ENCODE results near the gene NHP2. TPM values are rescaled to one million over a fixed set of nuclear protein-coding genes. Genes with fewer than 3 reads are reported as not detected.
"Not testable (repeated sequence)": the region's sequence is repeated elsewhere in the genome, so short reads cannot be mapped to it uniquely, and the experiment has no call there.

NHP2 gene
- total RNA-seq, 1 donor from 2014 or later = 161 TPM

- TF ChIP-seq, protein P1, sequence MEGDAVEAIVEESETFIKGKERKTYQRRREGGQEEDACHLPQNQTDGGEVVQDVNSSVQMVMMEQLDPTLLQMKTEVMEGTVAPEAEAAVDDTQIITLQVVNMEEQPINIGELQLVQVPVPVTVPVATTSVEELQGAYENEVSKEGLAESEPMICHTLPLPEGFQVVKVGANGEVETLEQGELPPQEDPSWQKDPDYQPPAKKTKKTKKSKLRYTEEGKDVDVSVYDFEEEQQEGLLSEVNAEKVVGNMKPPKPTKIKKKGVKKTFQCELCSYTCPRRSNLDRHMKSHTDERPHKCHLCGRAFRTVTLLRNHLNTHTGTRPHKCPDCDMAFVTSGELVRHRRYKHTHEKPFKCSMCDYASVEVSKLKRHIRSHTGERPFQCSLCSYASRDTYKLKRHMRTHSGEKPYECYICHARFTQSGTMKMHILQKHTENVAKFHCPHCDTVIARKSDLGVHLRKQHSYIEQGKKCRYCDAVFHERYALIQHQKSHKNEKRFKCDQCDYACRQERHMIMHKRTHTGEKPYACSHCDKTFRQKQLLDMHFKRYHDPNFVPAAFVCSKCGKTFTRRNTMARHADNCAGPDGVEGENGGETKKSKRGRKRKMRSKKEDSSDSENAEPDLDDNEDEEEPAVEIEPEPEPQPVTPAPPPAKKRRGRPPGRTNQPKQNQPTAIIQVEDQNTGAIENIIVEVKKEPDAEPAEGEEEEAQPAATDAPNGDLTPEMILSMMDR (conservative IDR thresholded peaks at IDR 0.05) = no peak
- Mint-ChIP-seq H3K36me3 (peaks cover 9% of the 10 kb centered on the region), H3K9me3 (no peaks in the 10 kb centered on the region), H3K4me3 (no peak overlapping the region), H3K4me1 (ENCODE audit: unreplicated experiment) (peaks cover 12% of the 10 kb centered on the region), H3K27me3 (no peaks in the 10 kb centered on the region), H3K27ac (no peak overlapping the region)
- DNase-seq (ENCODE audit: extremely low spot score, unreplicated experiment) = no peak
These were observed 24.4 kb downstream of the NHP2 start for GRCh38 chr5:178129296-178129695.

DNA sequence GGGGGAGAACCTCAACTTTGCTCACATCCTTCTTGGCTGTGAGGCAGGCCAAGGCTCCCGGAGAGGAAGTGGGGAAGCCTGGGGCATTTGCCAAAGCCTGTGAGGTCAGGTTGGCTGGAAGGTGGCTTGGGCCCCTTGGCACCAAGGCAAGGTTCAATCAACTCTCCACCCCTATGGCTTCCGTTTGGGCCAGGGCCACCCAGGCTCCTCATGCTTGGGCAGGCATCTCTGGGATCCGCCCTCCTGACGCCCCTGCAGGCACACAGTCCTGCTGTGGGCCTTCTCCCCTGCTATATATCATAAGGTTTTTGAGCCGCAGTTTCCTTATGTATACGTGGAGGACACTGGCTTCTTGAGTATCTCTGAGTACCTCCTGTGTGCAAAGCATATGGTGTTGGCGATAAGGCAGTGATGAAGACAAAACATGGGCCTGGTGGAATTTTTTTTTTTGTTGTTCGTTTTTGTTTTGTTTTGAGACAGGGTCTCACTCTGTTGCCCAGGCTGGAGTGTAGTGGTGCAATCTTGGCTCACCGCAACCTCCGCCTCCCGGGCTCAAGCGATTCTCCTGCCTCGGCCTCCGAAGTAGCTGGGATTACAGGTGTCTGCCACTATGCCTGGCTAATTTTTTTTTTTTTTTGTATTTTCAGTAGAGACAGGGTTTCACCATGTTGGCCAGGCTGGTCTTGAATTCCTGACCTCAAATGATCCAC lies 26.2 kb downstream of the NHP2 start:
- H3K36me3 Mint-ChIP-seq; H3K9me3 Mint-ChIP-seq; DNase-seq (ENCODE audit: extremely low spot score, unreplicated experiment); H3K27me3 Mint-ChIP-seq; H3K27ac Mint-ChIP-seq: not testable (repeated sequence)
- peaks cover 16% of the 10 kb centered on the region for H3K4me1 Mint-ChIP-seq (ENCODE audit: unreplicated experiment)
- peak overlapping the region; percentile 12 for H3K4me3 Mint-ChIP-seq

DNA sequence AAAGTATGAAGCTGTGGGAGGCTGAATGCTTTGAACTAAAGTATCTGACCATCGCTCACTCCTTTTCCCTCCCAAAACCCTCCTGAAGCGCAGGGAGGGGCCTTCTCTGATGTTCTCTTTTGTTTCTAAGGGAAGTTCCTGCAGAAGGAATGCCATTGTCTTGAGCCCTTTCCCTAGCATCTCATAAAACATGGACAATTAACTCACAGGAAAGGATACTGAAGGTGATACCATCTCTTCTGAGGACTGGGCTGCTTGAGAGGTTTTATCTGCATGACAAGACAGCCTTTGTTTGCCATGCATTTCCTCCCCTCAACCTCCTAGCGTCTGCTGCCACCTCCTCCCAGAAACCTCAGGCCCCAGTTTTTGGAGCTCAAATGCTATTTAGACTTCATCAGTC lies 27.1 kb downstream of the NHP2 start:
- Mint-ChIP-seq H3K4me1 (ENCODE audit: unreplicated experiment) (peaks cover 13% of the 10 kb centered on the region), H3K27ac (peak overlapping the region; percentile 76), H3K4me3 (no peak overlapping the region), H3K27me3 (no peaks in the 10 kb centered on the region), H3K36me3 (peaks cover 2% of the 10 kb centered on the region), H3K9me3 (no peaks in the 10 kb centered on the region)
- TF ChIP-seq, protein P1 (conservative IDR thresholded peaks at IDR 0.05) = no peak
- no peak for DNase-seq (ENCODE audit: extremely low spot score, unreplicated experiment)

- DNase-seq (ENCODE audit: extremely low spot score, unreplicated experiment) = no peak
- Mint-ChIP-seq H3K36me3 (no peaks in the 10 kb centered on the region), H3K4me3 (peak overlapping the region; percentile 9), H3K9me3 (no peaks in the 10 kb centered on the region), H3K27ac (peak overlapping the region; percentile 99), H3K27me3 (no peaks in the 10 kb centered on the region), H3K4me1 (ENCODE audit: unreplicated experiment) (peaks cover 9% of the 10 kb centered on the region)
- TF ChIP-seq, protein P1 (conservative IDR thresholded peaks at IDR 0.05) = no peak
These were observed 28.3 kb downstream of the NHP2 start for GRCh38 chr5:178125253-178125906.

GRCh38 chr5:178123966-178124925 lies 29.4 kb downstream of the NHP2 start:
- TF ChIP-seq, protein P1 (conservative IDR thresholded peaks at IDR 0.05) = no peak
- peaks cover 9% of the 10 kb centered on the region for H3K4me1 Mint-ChIP-seq (ENCODE audit: unreplicated experiment)
- no peaks in the 10 kb centered on the region for H3K36me3 Mint-ChIP-seq
- peak; percentile 82 for DNase-seq (ENCODE audit: extremely low spot score, unreplicated experiment)
- H3K4me3 Mint-ChIP-seq = peak overlapping the region; percentile 73
- no peaks in the 10 kb centered on the region for H3K9me3 Mint-ChIP-seq
- no peaks in the 10 kb centered on the region for H3K27me3 Mint-ChIP-seq
- H3K27ac Mint-ChIP-seq = peak overlapping the region; percentile 99

All from type B pancreatic cell (in vitro differentiated cells).